ENCODE results near the gene INPP5F.

The INPP5F gene

GRCh38 chr10:119737039-119737663, 11.3 kb downstream of the INPP5F start:
- Histone ChIP-seq H3K4me1 (ENCODE audit: low read depth, poor library complexity, severe bottlenecking) (peaks cover 45% of the 10 kb centered on the region), H3K27me3 (ENCODE audit: insufficient read depth, low read depth) (no peaks in the 10 kb centered on the region), H3K36me3 (ENCODE audit: insufficient read depth) (no peaks in the 10 kb centered on the region), H3K79me2 (ENCODE audit: insufficient read depth, low read depth) (peaks cover 8% of the 10 kb centered on the region; the same call in 1 of the 2 replicates), H3K4me3 (IDR thresholded peaks at IDR 0.05; ENCODE audit: insufficient read depth, low read depth, low read length) (no peak overlapping the region), H3K9ac (no peak overlapping the region), H2AFZ (ENCODE audit: low read depth) (no peak overlapping the region), H3K4me2 (no peak overlapping the region), H3K27ac (no peak overlapping the region), H4K20me1 (ENCODE audit: insufficient read depth) (no peaks in the 10 kb centered on the region)
- TF ChIP-seq, protein P1, sequence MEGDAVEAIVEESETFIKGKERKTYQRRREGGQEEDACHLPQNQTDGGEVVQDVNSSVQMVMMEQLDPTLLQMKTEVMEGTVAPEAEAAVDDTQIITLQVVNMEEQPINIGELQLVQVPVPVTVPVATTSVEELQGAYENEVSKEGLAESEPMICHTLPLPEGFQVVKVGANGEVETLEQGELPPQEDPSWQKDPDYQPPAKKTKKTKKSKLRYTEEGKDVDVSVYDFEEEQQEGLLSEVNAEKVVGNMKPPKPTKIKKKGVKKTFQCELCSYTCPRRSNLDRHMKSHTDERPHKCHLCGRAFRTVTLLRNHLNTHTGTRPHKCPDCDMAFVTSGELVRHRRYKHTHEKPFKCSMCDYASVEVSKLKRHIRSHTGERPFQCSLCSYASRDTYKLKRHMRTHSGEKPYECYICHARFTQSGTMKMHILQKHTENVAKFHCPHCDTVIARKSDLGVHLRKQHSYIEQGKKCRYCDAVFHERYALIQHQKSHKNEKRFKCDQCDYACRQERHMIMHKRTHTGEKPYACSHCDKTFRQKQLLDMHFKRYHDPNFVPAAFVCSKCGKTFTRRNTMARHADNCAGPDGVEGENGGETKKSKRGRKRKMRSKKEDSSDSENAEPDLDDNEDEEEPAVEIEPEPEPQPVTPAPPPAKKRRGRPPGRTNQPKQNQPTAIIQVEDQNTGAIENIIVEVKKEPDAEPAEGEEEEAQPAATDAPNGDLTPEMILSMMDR (conservative IDR thresholded peaks at IDR 0.05; ENCODE audit: low read depth, low read length): no peak

DNA sequence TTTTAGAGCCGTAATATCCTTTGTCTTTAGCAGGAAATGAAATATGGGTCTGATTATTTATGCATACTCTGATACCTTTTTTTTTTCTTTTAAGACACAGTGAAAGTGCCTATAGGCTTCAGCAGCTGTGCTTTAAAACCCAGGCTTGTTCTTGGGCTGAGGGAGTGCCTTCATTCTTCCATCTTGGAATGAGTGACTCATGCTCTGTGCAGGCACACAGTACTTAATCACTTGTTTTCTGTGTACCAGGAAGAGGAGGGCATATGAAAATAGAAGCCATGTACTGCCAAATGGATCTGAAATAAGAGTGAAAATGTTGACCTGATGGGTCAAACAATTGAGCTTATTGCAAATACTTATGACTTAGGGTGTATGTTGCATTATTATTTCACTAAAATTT, 12.0 kb downstream of the INPP5F start:
- Histone ChIP-seq H3K27me3 (ENCODE audit: insufficient read depth, low read depth) (no peaks in the 10 kb centered on the region), H3K27ac (no peak overlapping the region), H3K9ac (no peak overlapping the region), H3K79me2 (ENCODE audit: insufficient read depth, low read depth) (peaks cover 6% of the 10 kb centered on the region; the same call in 1 of the 2 replicates), H2AFZ (ENCODE audit: low read depth) (no peak overlapping the region), H3K4me2 (no peak overlapping the region), H3K4me3 (IDR thresholded peaks at IDR 0.05; ENCODE audit: insufficient read depth, low read depth, low read length) (no peak overlapping the region), H3K4me1 (ENCODE audit: low read depth, poor library complexity, severe bottlenecking) (peaks cover 45% of the 10 kb centered on the region), H4K20me1 (ENCODE audit: insufficient read depth) (no peaks in the 10 kb centered on the region), H3K36me3 (ENCODE audit: insufficient read depth) (no peaks in the 10 kb centered on the region)
- TF ChIP-seq, protein P1 (conservative IDR thresholded peaks at IDR 0.05; ENCODE audit: low read depth, low read length): no peak

GRCh38 chr10:119738962-119739361, 13.1 kb downstream of the INPP5F start:
- peaks cover 43% of the 10 kb centered on the region for H3K4me1 ChIP-seq (ENCODE audit: low read depth, poor library complexity, severe bottlenecking)
- H3K9ac ChIP-seq: no peak overlapping the region
- TF ChIP-seq, protein P1 (conservative IDR thresholded peaks at IDR 0.05; ENCODE audit: low read depth, low read length): no peak
- H3K4me3 ChIP-seq (IDR thresholded peaks at IDR 0.05; ENCODE audit: insufficient read depth, low read depth, low read length): no peak overlapping the region
- no peaks in the 10 kb centered on the region for H4K20me1 ChIP-seq (ENCODE audit: insufficient read depth)
- H3K36me3 ChIP-seq (ENCODE audit: insufficient read depth): no peaks in the 10 kb centered on the region
- no peak overlapping the region for H3K4me2 ChIP-seq
- no peak overlapping the region for H2AFZ ChIP-seq (ENCODE audit: low read depth)
- peaks cover 4% of the 10 kb centered on the region; the same call in 1 of the 2 replicates for H3K79me2 ChIP-seq (ENCODE audit: insufficient read depth, low read depth)
- H3K27ac ChIP-seq: no peak overlapping the region
- H3K27me3 ChIP-seq (ENCODE audit: insufficient read depth, low read depth): no peaks in the 10 kb centered on the region

GRCh38 chr10:119740096-119740495, 14.2 kb downstream of the INPP5F start:
- Histone ChIP-seq H4K20me1 (ENCODE audit: insufficient read depth) (no peaks in the 10 kb centered on the region), H3K36me3 (ENCODE audit: insufficient read depth) (no peaks in the 10 kb centered on the region), H3K4me1 (ENCODE audit: low read depth, poor library complexity, severe bottlenecking) (peaks cover 32% of the 10 kb centered on the region), H3K79me2 (ENCODE audit: insufficient read depth, low read depth) (peaks cover 4% of the 10 kb centered on the region; the same call in 1 of the 2 replicates), H3K27me3 (ENCODE audit: insufficient read depth, low read depth) (no peaks in the 10 kb centered on the region), H3K9ac (no peak overlapping the region), H2AFZ (ENCODE audit: low read depth) (no peak overlapping the region), H3K27ac (no peak overlapping the region), H3K4me3 (IDR thresholded peaks at IDR 0.05; ENCODE audit: insufficient read depth, low read depth, low read length) (no peak overlapping the region), H3K4me2 (no peak overlapping the region)
- TF ChIP-seq, protein P1 (conservative IDR thresholded peaks at IDR 0.05; ENCODE audit: low read depth, low read length): no peak

Data from KMS-11 (cell line).